Measurements from ENCODE around the gene DNAH12. TPM values are rescaled to one million over a fixed set of nuclear protein-coding genes. Genes with fewer than 3 reads are reported as not detected.

The DNAH12 gene
- total and polyA plus RNA-seq, 2 of the 13 experiments (the other 11 are each of a cell fraction or from before 2014, with no cell fraction given), result 0.11 TPM

- TF ChIP-seq, protein P1, sequence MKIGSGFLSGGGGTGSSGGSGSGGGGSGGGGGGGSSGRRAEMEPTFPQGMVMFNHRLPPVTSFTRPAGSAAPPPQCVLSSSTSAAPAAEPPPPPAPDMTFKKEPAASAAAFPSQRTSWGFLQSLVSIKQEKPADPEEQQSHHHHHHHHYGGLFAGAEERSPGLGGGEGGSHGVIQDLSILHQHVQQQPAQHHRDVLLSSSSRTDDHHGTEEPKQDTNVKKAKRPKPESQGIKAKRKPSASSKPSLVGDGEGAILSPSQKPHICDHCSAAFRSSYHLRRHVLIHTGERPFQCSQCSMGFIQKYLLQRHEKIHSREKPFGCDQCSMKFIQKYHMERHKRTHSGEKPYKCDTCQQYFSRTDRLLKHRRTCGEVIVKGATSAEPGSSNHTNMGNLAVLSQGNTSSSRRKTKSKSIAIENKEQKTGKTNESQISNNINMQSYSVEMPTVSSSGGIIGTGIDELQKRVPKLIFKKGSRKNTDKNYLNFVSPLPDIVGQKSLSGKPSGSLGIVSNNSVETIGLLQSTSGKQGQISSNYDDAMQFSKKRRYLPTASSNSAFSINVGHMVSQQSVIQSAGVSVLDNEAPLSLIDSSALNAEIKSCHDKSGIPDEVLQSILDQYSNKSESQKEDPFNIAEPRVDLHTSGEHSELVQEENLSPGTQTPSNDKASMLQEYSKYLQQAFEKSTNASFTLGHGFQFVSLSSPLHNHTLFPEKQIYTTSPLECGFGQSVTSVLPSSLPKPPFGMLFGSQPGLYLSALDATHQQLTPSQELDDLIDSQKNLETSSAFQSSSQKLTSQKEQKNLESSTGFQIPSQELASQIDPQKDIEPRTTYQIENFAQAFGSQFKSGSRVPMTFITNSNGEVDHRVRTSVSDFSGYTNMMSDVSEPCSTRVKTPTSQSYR (CRISPR knock-in tag; IDR thresholded peaks at IDR 0.05; ENCODE audit: borderline replicate concordance), result no peak
- TF ChIP-seq ZNF292 (CRISPR knock-in tag; IDR thresholded peaks at IDR 0.05; ENCODE audit: borderline replicate concordance, low read depth), result peak; percentile 61; the same call in 1 of the 2 replicates
- no peak for TF ChIP-seq SNAPC4 (CRISPR knock-in tag; IDR thresholded peaks at IDR 0.05)
- no peak for TF ChIP-seq ZNF766 (CRISPR knock-in tag; IDR thresholded peaks at IDR 0.05; ENCODE audit: borderline replicate concordance)
- no peak for TF ChIP-seq SOX13 (IDR thresholded peaks at IDR 0.05)
- TF ChIP-seq SOX13 (CRISPR knock-in tag; conservative IDR thresholded peaks at IDR 0.05 in 1 of 2, IDR thresholded peaks at IDR 0.05 in 1 of 2), result no peak
- no peak for TF ChIP-seq MXD4 (CRISPR knock-in tag; IDR thresholded peaks at IDR 0.05)
- no peak; the same call in 1 of the 2 replicates for TF ChIP-seq RAD21 (CRISPR knock-in tag; IDR thresholded peaks at IDR 0.05)
- peak; percentile 2; the same call in 1 of the 2 replicates for TF ChIP-seq ATF3 (CRISPR knock-in tag; IDR thresholded peaks at IDR 0.05)
- TF ChIP-seq ZNF329 (CRISPR knock-in tag; IDR thresholded peaks at IDR 0.05; ENCODE audit: low read depth), result no peak
- no peak for TF ChIP-seq RBM22 (optimal IDR thresholded peaks at IDR 0.05; ENCODE audit: low read length)
- TF ChIP-seq ZNF513 (CRISPR knock-in tag; conservative IDR thresholded peaks at IDR 0.05), result no peak
- no peak for TF ChIP-seq ZFAT (CRISPR knock-in tag; conservative IDR thresholded peaks at IDR 0.05)
- TF ChIP-seq ZNF30 (CRISPR knock-in tag; IDR thresholded peaks at IDR 0.05), result no peak
- TF ChIP-seq ISL2 (CRISPR knock-in tag; IDR thresholded peaks at IDR 0.05), result no peak
- no peak for TF ChIP-seq FOXM1 (CRISPR knock-in tag; IDR thresholded peaks at IDR 0.05)
- TF ChIP-seq SNRNP70 (IDR thresholded peaks at IDR 0.05; ENCODE audit: low read depth, low read length), result no peak
- no peak; the same call in 1 of the 2 replicates for TF ChIP-seq MEIS1 (CRISPR knock-in tag; IDR thresholded peaks at IDR 0.05; ENCODE audit: borderline replicate concordance)
- 0 out of 2 replicates have a peak, but pooled peaks have one; percentile 20 for TF ChIP-seq ZC3H4 (CRISPR knock-in tag; IDR thresholded peaks at IDR 0.05; ENCODE audit: borderline replicate concordance)
- TF ChIP-seq PHF8 (CRISPR knock-in tag; IDR thresholded peaks at IDR 0.05), result peak; percentile 62
- no peak for TF ChIP-seq STAT5B (CRISPR knock-in tag; IDR thresholded peaks at IDR 0.05)
These were observed 12.4 kb upstream of the DNAH12 start (continued) for GRCh38 chr3:57556459-57557084.

Data from HepG2 (cell line).